HepG2 (cell line): ENCODE measurements around the gene FGF23. TPM values are rescaled to one million over a fixed set of nuclear protein-coding genes. Genes with fewer than 3 reads are reported as not detected.

Experiments used
- ATAC-seq: fragments of 200-7000 bp; cut with Tn5 transposase; 3 replicates; pipeline ENCODE4 v1.9.1; 2020; ENCODE audit warnings: mild to moderate bottlenecking, moderate library complexity
- BruUV-seq: library from RNA; stranded (reverse); fragments of 400-500 nt; replicated peaks from 2 replicates; lab custom pipeline; 2021; lab: Mats Ljungman, UMichigan
- CTCF ChIA-PET: fragments of 300-600 bp; formaldehyde crosslinking; extraction: SDS; loops from one replicate; lab custom pipeline; 2021; ENCODE audit warnings: low total read pairs, inconsistent platforms, low intra/inter-chr PET ratio; lab: Yijun Ruan, JAX
- POLR2A ChIA-PET: fragments of 350-600 bp; sonication (Branson Sonifier 250); formaldehyde crosslinking; loops from one replicate; lab custom pipeline; 2020; ENCODE audit warnings: antibody characterized with exemption, inconsistent platforms; lab: Yijun Ruan, JAX
- DNase-seq: peaks from one replicate; pipeline ENCODE4 v3.0.0-alpha.2; 2015; ENCODE audit warnings: low spot score
- FAIRE-seq: peaks from 3 replicates; lab custom pipeline; 2011; peaks lifted over from hg19 to GRCh38; lab: Jason Lieb, UNC
- H2AFZ ChIP-seq: one replicate; pipeline ENCODE4 v1.6.1; 2011; ENCODE audit warnings: low read length, inconsistent platforms
- H3K27ac ChIP-seq: fragments of 300-600 bp; 3 replicates; pipeline ENCODE4 v1.8.0; 2011; ENCODE audit warnings: mixed run types, mild to moderate bottlenecking, mixed read lengths, low read length, inconsistent platforms; ENCODE audit not compliant: insufficient read depth; ENCODE audit errors: extremely low read length
- H3K27me3 ChIP-seq, 2 experiments: fragments of 200-600 bp in 1 of 2; 2 replicates in 1 of 2; 3 replicates in 1 of 2; pipeline versions ENCODE4 v1.6.0 to v1.8.0; 2011; ENCODE audit warnings: low read length in 2 of 2, mild to moderate bottlenecking in 2 of 2, moderate library complexity in 2 of 2, inconsistent platforms in 1 of 2; ENCODE audit not compliant: insufficient read depth in 2 of 2, control insufficient read depth in 1 of 2
- H3K36me3 ChIP-seq, 2 experiments: fragments of 200-600 bp in 1 of 2; replicated peaks in 1 of 2; 2 replicates in 1 of 2; 3 replicates in 1 of 2; pipeline versions ENCODE4 v1.5.1 to v1.8.0; 2011; ENCODE audit warnings: low read length in 2 of 2, inconsistent platforms in 1 of 2; ENCODE audit not compliant: insufficient read depth in 2 of 2, control insufficient read depth in 1 of 2
- H3K4me1 ChIP-seq: 2 replicates; pipeline ENCODE4 v1.5.1; 2012; ENCODE audit warnings: low read length, inconsistent platforms; ENCODE audit not compliant: insufficient read depth
- H3K4me2 ChIP-seq: 2 replicates; pipeline ENCODE4 v1.6.0; 2011; ENCODE audit warnings: low read depth, low read length, inconsistent platforms
- H3K4me3 ChIP-seq, 3 experiments: fragments of 200-600 bp in 1 of 3; sonication (generic), shearing (Covaris generic) in 1 of 3; replicated peaks in 1 of 3; 2 replicates each; pipeline ENCODE4 v1.5.1; 2011 to 2016; ENCODE audit warnings: low read length in 3 of 3, inconsistent platforms in 2 of 3, low read depth in 2 of 3, mild to moderate bottlenecking in 2 of 3, control low read depth in 1 of 3, mixed read lengths in 1 of 3; ENCODE audit not compliant: insufficient read depth in 1 of 3
- H3K79me2 ChIP-seq: one replicate; pipeline ENCODE4 v1.6.1; 2011; ENCODE audit warnings: low read length, inconsistent platforms; ENCODE audit not compliant: insufficient read depth
- H3K9ac ChIP-seq: 2 replicates; pipeline ENCODE4 v1.6.0; 2011; ENCODE audit warnings: mild to moderate bottlenecking, low read depth, low read length, inconsistent platforms; ENCODE audit not compliant: insufficient read depth
- H3K9me3 ChIP-seq: 2 replicates; pipeline ENCODE4 v1.5.1; 2012; ENCODE audit warnings: mild to moderate bottlenecking, low read length
- H4K20me1 ChIP-seq: 2 replicates; pipeline ENCODE4 v1.6.0; 2011; ENCODE audit warnings: inconsistent platforms, mild to moderate bottlenecking, low read length, moderate library complexity; ENCODE audit not compliant: insufficient read depth
- CBX2 ChIP-seq, 2 experiments: fragments of 200-600 bp in 1 of 2; sonication (generic); formaldehyde crosslinking in 1 of 2; IDR thresholded peaks; 2 replicates each; pipeline versions ENCODE4 v1.7.0 to v1.8.1; 2018 to 2022; ENCODE audit warnings: low read depth in 2 of 2, low read length in 1 of 2, mild to moderate bottlenecking in 1 of 2, missing genetic modification reagents in 1 of 2
- HNF4G ChIP-seq, 2 experiments: sonication (generic) in 1 of 2; formaldehyde crosslinking in 1 of 2; IDR thresholded peaks; 2 replicates each; pipeline versions ENCODE4 v1.4.0 to v1.6.1; 2011 to 2020; ENCODE audit warnings: borderline replicate concordance in 2 of 2, low read depth in 2 of 2, mild to moderate bottlenecking in 2 of 2, low read length in 1 of 2, missing genetic modification reagents in 1 of 2, moderate library complexity in 1 of 2
- IRF9 ChIP-seq: sonication (generic); formaldehyde crosslinking; IDR thresholded peaks from 2 replicates; pipeline ENCODE4 v1.8.0; 2022; ENCODE audit warnings: missing genetic modification reagents, mild to moderate bottlenecking, borderline replicate concordance
- JDP2 ChIP-seq: sonication (generic); formaldehyde crosslinking; IDR thresholded peaks from 2 replicates; pipeline ENCODE4 v1.8.1; 2022; ENCODE audit warnings: missing genetic modification reagents, borderline replicate concordance
- MAFF ChIP-seq: IDR thresholded peaks from 2 replicates; pipeline ENCODE4 v1.6.1; 2011; ENCODE audit warnings: low read depth, low read length, improper control_type of control experiment
- MAFK ChIP-seq, 2 experiments: IDR thresholded peaks in 1 of 2; conservative IDR thresholded peaks in 1 of 2; 2 replicates each; pipeline ENCODE4 v1.6.1; 2011; ENCODE audit warnings: improper control_type of control experiment in 2 of 2, low read length in 2 of 2
- MYNN ChIP-seq: sonication (generic); formaldehyde crosslinking; IDR thresholded peaks from 2 replicates; pipeline ENCODE4 v1.4.0; 2020; ENCODE audit warnings: mild to moderate bottlenecking, low read depth, missing genetic modification reagents
- NCOR1 ChIP-seq: fragments of 200-600 bp; sonication (generic); IDR thresholded peaks from 2 replicates; pipeline ENCODE4 v1.7.0; 2017; ENCODE audit warnings: antibody characterized with exemption, low read length, borderline replicate concordance
- POGZ ChIP-seq: sonication (generic); formaldehyde crosslinking; IDR thresholded peaks from 2 replicates; pipeline ENCODE4 v1.4.0; 2020; ENCODE audit warnings: mild to moderate bottlenecking, missing genetic modification reagents
- SALL1 ChIP-seq: sonication (generic); formaldehyde crosslinking; IDR thresholded peaks from 2 replicates; pipeline ENCODE4 v1.8.0; 2022; ENCODE audit warnings: mild to moderate bottlenecking, missing genetic modification reagents
- ZMAT5 ChIP-seq: sonication (generic); formaldehyde crosslinking; IDR thresholded peaks from 2 replicates; pipeline ENCODE4 v1.5.0; 2020; ENCODE audit warnings: mild to moderate bottlenecking, low read depth, missing genetic modification reagents, borderline replicate concordance
- ZNF101 ChIP-seq: sonication (generic); formaldehyde crosslinking; IDR thresholded peaks from 2 replicates; pipeline ENCODE4 v1.4.0; 2020; ENCODE audit warnings: mild to moderate bottlenecking, low read depth, missing genetic modification reagents, borderline replicate concordance
- ZNF160 ChIP-seq: sonication (generic); formaldehyde crosslinking; IDR thresholded peaks from 2 replicates; pipeline ENCODE4 v1.8.0; 2022; ENCODE audit warnings: mild to moderate bottlenecking, inconsistent platforms, missing genetic modification reagents
- ZNF274 ChIP-seq: sonication (generic); formaldehyde crosslinking; IDR thresholded peaks from 2 replicates; pipeline ENCODE4 v1.5.1; 2020; ENCODE audit warnings: mild to moderate bottlenecking, missing genetic modification reagents
- ZNF335 ChIP-seq: sonication (generic); formaldehyde crosslinking; IDR thresholded peaks from 2 replicates; pipeline ENCODE4 v1.4.0; 2020; ENCODE audit warnings: missing genetic modification reagents
- ZNF570 ChIP-seq: sonication (generic); formaldehyde crosslinking; IDR thresholded peaks from 2 replicates; pipeline ENCODE4 v1.4.0; 2020; ENCODE audit warnings: mild to moderate bottlenecking, missing genetic modification reagents, borderline replicate concordance
- ZNF607 ChIP-seq: sonication (generic); formaldehyde crosslinking; IDR thresholded peaks from 2 replicates; pipeline ENCODE4 v1.5.1; 2020; ENCODE audit warnings: missing genetic modification reagents, mild to moderate bottlenecking, borderline replicate concordance
- ZNF777 ChIP-seq: sonication (generic); formaldehyde crosslinking; IDR thresholded peaks from 2 replicates; pipeline ENCODE4 v1.4.0; 2020; ENCODE audit warnings: missing genetic modification reagents
- ZNF878 ChIP-seq: sonication (generic); formaldehyde crosslinking; IDR thresholded peaks from 2 replicates; pipeline ENCODE4 v1.8.1; 2023; ENCODE audit warnings: mild to moderate bottlenecking, missing genetic modification reagents, moderate library complexity
- ZSCAN22 ChIP-seq: sonication (generic); formaldehyde crosslinking; IDR thresholded peaks from 2 replicates; pipeline ENCODE4 v1.4.0; 2020; ENCODE audit warnings: mild to moderate bottlenecking, missing genetic modification reagents
- WGBS: methylation state at CpG from one replicate; pipeline ENCODE4 v1.1.6; 2017; ENCODE audit warnings: low lambda C conversion rate; 5-methylcytosine and 5-hydroxymethylcytosine counted together
- in situ Hi-C: cut with HindIII; loops from 2 replicates; pipeline ENCODE4 v1.10.0; 2017; ENCODE audit warnings: low pct_unique_long_range_greater_than_20kb; ENCODE audit not compliant: extremely low pct_ligation_motif_present
- intact Hi-C: fragments of 100-400 bp; cut with micrococcal nuclease; formaldehyde crosslinking; loops from one replicate; pipeline ENCODE4 v1.10.0; 2022; ENCODE audit not compliant: unreplicated experiment
- polyA plus RNA-seq, 8 experiments: library from polyadenylated mRNA; depleted of rRNA in 3 of 8; stranded (reverse) in 7 of 8; unstranded in 1 of 8; fragments of >200 nt; fragmentation: Illumina TruSeq in 4 of 8; extraction: Trizol in 4 of 8; gene quantifications; 2 replicates each; pipeline versions ENCODE4 v1.2.1 to v1.2.3, GENCODE V29; 2011 to 2016; ENCODE audit warnings: low read depth in 4 of 8, missing spikeins in 1 of 8, mixed read lengths in 1 of 8; ENCODE audit not compliant: insufficient read depth in 1 of 8
- total RNA-seq, 5 experiments: library from RNA; depleted of rRNA; stranded (reverse); fragments of >200 nt; fragmentation: Illumina TruSeq; extraction: Trizol; gene quantifications; 2 replicates each; pipeline ENCODE4 v1.2.3, GENCODE V29; 2016; ENCODE audit warnings: low read depth in 1 of 5

The FGF23 gene
- total and polyA plus RNA-seq, 2 of the 13 experiments (the other 11 are each of a cell fraction or from before 2014, with no cell fraction given), result not detected

GRCh38 chr12:4388032-4388431 is 8.5 kb upstream of the FGF23 start (continued):
- TF ChIP-seq ZMAT5 (CRISPR knock-in tag) (no peak), ZNF777 (CRISPR knock-in tag) (no peak), ZNF335 (CRISPR knock-in tag) (no peak), SALL1 (CRISPR knock-in tag) (no peak), NCOR1 (no peak), ZNF101 (CRISPR knock-in tag) (no peak), ZNF570 (CRISPR knock-in tag) (no peak)

DNA sequence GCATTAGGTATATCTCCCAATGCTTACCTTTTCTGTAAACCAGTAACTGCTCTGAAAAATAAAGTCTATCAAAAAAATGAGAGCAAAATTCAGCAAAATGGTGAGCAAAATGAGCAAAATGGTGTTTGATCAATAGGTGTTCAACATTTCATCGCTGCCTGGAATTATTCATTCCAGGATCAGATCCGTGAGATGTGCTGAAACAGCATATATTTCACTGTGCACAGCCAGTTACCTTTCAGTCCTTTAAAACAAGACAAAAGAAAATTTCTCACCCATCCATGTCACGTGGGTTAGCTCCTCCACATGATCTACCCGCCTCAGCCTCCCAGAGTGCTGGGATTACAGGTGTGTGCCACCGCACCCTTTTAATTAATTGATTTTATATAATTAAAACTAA is 8.1 kb upstream of the FGF23 start:
- Histone ChIP-seq H3K4me1 (0 out of 2 replicates have a peak, but pooled peaks cover 4% of the 10 kb centered on the region), H3K27ac (no peak overlapping the region), H3K4me3 (no peak overlapping the region), H3K27me3 (peaks cover 0 to 15% of the 10 kb centered on the region in 2 experiments; a peak in 4 of 5 replicates), H2AFZ (no peak overlapping the region), H3K79me2 (no peaks in the 10 kb centered on the region), H3K9me3 (no peaks in the 10 kb centered on the region), H3K36me3 (no peaks in the 10 kb centered on the region), H4K20me1 (no peaks in the 10 kb centered on the region), H3K9ac (no peak overlapping the region), H3K4me2 (no peak overlapping the region)
- POLR2A ChIA-PET, result no interaction called here
- CTCF ChIA-PET, result no interaction called here
- BruUV-seq, result no TSS peak
- TF ChIP-seq MAFK (conservative IDR thresholded peaks at IDR 0.05 in 1 of 2, IDR thresholded peaks at IDR 0.05 in 1 of 2; ENCODE audit: low read length in 2 of 2) (peak; percentile 72 to 81), MYNN (CRISPR knock-in tag) (no peak), ZNF878 (no peak), IRF9 (CRISPR knock-in tag) (no peak), CBX2 (IDR thresholded peaks at IDR 0.05; ENCODE audit: low read depth, low read length) (no peak), CBX2 (CRISPR knock-in tag; IDR thresholded peaks at IDR 0.05; ENCODE audit: low read depth) (no peak), ZNF607 (CRISPR knock-in tag) (no peak), ZSCAN22 (CRISPR knock-in tag) (no peak), JDP2 (no peak), MAFF (peak; percentile 74), HNF4G (IDR thresholded peaks at IDR 0.05; ENCODE audit: borderline replicate concordance, low read depth, low read length) (no peak), HNF4G (CRISPR knock-in tag; IDR thresholded peaks at IDR 0.05; ENCODE audit: borderline replicate concordance, low read depth) (no peak), ZNF274 (CRISPR knock-in tag) (no peak), POGZ (CRISPR knock-in tag) (no peak), ZNF160 (CRISPR knock-in tag) (no peak)
- FAIRE-seq, result no peak
- intact Hi-C loops, result no loop called here
- DNase-seq, result no peak
- no peak for ATAC-seq
- 9% methylated on average over 5 of the region's 5 CpGs for WGBS
- in situ Hi-C loops, result no loop called here
